ENCODE data around the gene YAE1.

- TF ChIP-seq, protein P1, sequence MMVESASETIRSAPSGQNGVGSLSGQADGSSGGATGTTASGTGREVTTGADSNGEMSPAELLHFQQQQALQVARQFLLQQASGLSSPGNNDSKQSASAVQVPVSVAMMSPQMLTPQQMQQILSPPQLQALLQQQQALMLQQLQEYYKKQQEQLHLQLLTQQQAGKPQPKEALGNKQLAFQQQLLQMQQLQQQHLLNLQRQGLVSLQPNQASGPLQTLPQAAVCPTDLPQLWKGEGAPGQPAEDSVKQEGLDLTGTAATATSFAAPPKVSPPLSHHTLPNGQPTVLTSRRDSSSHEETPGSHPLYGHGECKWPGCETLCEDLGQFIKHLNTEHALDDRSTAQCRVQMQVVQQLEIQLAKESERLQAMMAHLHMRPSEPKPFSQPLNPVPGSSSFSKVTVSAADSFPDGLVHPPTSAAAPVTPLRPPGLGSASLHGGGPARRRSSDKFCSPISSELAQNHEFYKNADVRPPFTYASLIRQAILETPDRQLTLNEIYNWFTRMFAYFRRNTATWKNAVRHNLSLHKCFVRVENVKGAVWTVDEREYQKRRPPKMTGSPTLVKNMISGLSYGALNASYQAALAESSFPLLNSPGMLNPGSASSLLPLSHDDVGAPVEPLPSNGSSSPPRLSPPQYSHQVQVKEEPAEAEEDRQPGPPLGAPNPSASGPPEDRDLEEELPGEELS (CRISPR knock-in tag; IDR thresholded peaks at IDR 0.05): no peak
- TF ChIP-seq, protein P2, sequence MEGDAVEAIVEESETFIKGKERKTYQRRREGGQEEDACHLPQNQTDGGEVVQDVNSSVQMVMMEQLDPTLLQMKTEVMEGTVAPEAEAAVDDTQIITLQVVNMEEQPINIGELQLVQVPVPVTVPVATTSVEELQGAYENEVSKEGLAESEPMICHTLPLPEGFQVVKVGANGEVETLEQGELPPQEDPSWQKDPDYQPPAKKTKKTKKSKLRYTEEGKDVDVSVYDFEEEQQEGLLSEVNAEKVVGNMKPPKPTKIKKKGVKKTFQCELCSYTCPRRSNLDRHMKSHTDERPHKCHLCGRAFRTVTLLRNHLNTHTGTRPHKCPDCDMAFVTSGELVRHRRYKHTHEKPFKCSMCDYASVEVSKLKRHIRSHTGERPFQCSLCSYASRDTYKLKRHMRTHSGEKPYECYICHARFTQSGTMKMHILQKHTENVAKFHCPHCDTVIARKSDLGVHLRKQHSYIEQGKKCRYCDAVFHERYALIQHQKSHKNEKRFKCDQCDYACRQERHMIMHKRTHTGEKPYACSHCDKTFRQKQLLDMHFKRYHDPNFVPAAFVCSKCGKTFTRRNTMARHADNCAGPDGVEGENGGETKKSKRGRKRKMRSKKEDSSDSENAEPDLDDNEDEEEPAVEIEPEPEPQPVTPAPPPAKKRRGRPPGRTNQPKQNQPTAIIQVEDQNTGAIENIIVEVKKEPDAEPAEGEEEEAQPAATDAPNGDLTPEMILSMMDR (IDR thresholded peaks at IDR 0.05): no peak
- no peak for TF ChIP-seq ATF6 (CRISPR knock-in tag; IDR thresholded peaks at IDR 0.05)
- TF ChIP-seq, protein P3, sequence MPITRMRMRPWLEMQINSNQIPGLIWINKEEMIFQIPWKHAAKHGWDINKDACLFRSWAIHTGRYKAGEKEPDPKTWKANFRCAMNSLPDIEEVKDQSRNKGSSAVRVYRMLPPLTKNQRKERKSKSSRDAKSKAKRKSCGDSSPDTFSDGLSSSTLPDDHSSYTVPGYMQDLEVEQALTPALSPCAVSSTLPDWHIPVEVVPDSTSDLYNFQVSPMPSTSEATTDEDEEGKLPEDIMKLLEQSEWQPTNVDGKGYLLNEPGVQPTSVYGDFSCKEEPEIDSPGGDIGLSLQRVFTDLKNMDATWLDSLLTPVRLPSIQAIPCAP (CRISPR knock-in tag; IDR thresholded peaks at IDR 0.05): no peak
These were observed 24.7 kb upstream of the YAE1 start for GRCh38 chr7:39541511-39541910.

All from WTC11 (cell line).